ENCODE measurements around the gene NR2F6.
A peak's percentile ranks its signal among the peaks of the same experiment; 100 is the strongest.
"Not testable (repeated sequence)": the region's sequence is repeated elsewhere in the genome, so short reads cannot be mapped to it uniquely, and the experiment has no call there.

NR2F6 gene

GRCh38 chr19:17245535-17245984 is at the start of gene NR2F6:
Gene NR2F6, minus strand, starts transcription at chr19:17245919. Its CDS starts 699 bp downstream, at chr19:17245220.
- DNase-seq (ENCODE audit: low read depth in 2 of 2): no peak

GRCh38 chr19:17294051-17294891 is 48.6 kb upstream of the NR2F6 start:
- DNase-seq (ENCODE audit: low read depth in 2 of 2): no peak

- no peak for DNase-seq (ENCODE audit: low read depth in 2 of 2)
Measured at GRCh38 chr19:17293605-17294004, 47.9 kb upstream of the NR2F6 start.

DNA sequence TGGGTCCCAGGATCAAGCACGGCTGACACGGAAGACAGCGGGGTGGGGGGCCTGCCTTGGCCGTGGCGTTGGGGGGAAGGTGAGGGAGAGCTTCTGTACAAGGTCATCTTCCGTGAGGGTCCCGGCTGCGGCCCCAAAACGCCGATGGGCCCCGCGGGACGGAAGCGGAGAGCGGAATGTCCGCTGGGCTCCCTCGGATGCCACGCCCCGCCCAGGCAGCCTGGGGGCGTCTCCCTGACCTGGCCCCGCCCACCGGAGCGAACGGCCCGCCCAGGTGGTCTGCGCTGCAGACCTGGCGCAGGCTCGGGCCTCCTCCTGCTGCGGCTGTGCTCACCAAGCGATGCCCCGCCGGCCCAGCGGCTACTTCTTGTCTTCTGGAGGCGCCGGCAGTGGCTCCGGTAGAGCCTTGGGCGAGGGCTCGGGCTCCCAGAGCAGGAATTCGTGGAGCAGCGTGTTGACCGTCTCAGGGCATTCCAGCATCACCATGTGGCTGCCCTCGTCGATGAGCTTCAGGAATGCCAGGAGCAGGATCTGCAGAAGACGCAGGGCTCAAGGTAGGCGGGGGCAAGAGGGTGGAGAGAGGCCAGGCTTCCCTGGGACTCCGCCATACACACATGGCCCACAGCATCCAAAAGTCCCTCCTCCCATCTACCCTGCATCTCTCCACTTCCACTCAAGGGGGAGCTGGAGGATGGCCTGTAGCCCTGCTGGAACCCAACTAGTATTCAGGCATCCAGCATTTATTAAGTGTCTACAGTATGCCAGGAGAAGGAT is 46.8 kb upstream of the NR2F6 start:
- DNase-seq (ENCODE audit: low read depth in 2 of 2): peak; percentile 59 to 64

DNA sequence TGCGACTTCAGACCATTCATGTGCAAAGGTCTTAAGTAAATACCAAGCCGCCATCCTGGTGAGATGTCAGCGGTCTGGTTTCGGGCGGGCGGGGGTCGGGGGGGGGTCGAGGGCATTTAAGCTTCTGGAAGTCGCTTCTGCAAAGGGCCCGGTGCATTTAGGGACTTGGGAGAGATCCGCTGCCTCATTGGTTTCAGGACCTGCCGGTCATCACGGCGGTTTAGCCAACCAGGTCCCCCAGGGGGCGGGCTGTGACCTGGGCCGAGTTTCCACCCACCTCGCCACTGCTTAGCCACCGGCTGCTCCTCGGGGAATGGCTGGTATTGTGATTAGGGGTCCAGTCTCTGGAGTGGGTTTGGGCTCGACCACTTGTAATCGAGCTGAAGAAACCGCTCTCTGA is 43.8 kb upstream of the NR2F6 start:
- no peak for DNase-seq (ENCODE audit: low read depth in 2 of 2)

GRCh38 chr19:17286752-17287151 is 41.0 kb upstream of the NR2F6 start:
- no peak for DNase-seq (ENCODE audit: low read depth in 2 of 2)

DNA sequence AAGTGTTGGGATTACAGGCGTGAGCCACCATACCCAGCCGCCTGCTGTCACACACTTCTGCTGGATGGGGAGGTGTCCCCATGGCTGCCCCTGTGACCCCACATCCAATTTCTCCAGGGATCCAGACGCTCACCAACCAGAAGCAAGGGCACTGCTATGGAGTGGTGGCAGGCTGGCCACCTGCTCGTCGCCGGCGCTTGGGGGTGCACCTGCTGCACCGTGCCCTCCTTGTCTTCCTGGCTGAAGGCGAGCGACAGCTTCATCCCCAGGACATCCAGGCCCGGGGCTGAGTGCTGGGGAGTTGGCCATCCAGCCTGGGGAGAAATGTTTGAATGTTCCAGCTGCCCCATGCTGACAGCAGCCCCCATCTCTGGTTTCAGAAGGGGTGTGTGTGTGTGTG is 40.5 kb upstream of the NR2F6 start:
- DNase-seq (ENCODE audit: low read depth in 2 of 2): no peak

- no peak for DNase-seq (ENCODE audit: low read depth in 2 of 2)
Measured at GRCh38 chr19:17285415-17286135, 39.9 kb upstream of the NR2F6 start.

GRCh38 chr19:17283504-17283996 is 37.8 kb upstream of the NR2F6 start:
- DNase-seq (ENCODE audit: low read depth in 2 of 2): no peak

GRCh38 chr19:17282488-17283125 is 36.9 kb upstream of the NR2F6 start:
- peak; percentile 54 to 70 for DNase-seq (ENCODE audit: low read depth in 2 of 2)

DNA sequence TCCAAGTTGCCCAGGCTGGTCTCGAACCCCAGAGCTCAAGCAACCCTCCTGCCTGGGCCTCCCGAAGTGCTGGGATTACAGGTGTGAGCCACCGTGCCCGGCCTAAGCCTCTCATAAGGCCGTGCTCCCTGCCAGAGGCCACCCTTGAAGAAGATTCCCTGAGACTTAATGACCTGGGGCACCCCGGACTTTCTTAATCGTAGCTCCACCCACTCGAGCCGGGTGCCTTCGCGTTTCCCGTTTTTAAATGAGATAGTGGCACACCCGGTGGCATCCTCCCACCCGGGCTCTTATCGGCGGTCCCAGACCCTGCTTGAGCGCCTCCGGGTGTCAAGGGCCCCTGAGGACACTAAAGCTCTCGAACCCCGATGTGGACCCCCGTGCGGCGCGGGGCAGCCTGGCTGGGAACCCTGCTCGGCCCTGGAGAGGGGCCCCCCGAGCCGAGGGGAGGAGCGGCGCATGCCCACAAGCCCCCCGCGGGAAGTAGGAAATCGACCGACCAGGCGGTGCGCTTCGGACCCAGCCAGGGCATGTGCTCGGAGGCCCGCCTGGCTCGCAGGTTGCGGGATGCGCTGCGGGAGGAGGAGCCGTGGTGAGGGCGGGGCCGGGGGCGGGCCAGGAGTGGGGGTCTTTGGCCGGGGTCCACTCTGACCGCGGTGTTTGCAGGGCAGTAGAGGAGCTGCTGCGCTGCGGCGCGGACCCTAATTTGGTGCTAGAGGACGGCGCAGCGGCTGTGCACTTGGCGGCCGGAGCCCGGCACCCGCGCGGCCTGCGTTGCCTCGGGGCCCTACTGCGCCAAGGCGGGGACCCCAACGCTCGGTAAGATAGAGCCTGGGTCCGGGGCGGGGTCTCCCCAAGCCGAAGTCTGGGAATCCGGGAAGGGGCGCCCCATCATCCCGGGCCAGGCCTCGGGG is 35.9 kb upstream of the NR2F6 start, which contains the start of gene ANKLE1:
Gene ANKLE1 (plus strand): TSS at position 511 of the 914 bp plus-strand sequence. CDS start 20 bp downstream, at position 531.
- DNase-seq (ENCODE audit: low read depth in 2 of 2): no peak

GRCh38 chr19:17279436-17279835 is 33.7 kb upstream of the NR2F6 start:
- no peak for DNase-seq (ENCODE audit: low read depth in 2 of 2)

- DNase-seq (ENCODE audit: low read depth in 2 of 2): no peak
Measured at GRCh38 chr19:17275441-17276175, 29.9 kb upstream of the NR2F6 start.

DNA sequence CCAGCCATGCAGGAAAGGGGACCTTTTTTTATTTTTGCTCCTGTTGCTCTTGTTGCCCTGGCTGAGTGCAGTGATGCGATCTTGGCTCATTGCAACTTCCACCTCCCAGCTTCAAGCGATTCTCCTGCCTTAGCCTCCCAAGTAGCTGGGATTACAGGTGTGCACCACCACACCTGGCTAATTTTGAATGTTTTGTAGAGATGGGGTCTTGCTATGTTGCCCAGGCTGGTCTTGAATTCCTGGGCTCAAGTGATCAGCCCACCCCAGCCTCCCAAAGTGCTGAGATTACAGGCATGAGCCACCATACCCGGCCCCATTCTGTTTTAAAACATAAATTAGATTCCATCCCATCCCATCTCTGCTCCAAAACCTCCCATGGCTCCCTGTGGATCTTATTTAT is 29.2 kb upstream of the NR2F6 start:
- DNase-seq (ENCODE audit: low read depth in 2 of 2): not testable (repeated sequence)

- DNase-seq (ENCODE audit: low read depth in 2 of 2): no peak
Measured at GRCh38 chr19:17268754-17269153, 23.0 kb upstream of the NR2F6 start.

- peak; percentile 77 to 80 for DNase-seq (ENCODE audit: low read depth in 2 of 2)
Measured at GRCh38 chr19:17266975-17267788, 21.5 kb upstream of the NR2F6 start, which contains the start of gene BABAM1. Gene BABAM1, plus strand, starts transcription at chr19:17267443. Its CDS starts 1,364 bp downstream, at chr19:17268807.

DNA sequence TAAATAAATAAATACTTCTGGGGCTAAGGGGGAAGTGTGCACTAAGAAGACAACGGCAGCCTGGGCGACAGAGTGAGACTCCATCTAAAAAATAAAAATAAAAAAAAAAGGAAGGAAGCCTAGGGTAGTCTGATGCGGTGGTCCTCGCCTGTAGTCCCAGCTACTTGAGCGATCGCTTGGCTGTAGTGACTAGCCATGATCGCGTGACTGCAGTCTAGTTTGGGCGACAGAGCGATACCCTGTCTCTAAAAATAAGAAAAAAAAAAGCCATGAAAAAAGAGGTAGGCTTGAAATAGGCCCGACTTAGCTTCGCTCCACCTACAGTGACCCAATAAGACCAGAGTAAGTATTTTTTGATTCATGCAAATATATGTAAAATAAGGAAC is 20.9 kb upstream of the NR2F6 start:
- no peak for DNase-seq (ENCODE audit: low read depth in 2 of 2)

- DNase-seq (ENCODE audit: low read depth in 2 of 2): no peak
Measured at GRCh38 chr19:17266026-17266425, 20.3 kb upstream of the NR2F6 start.

DNA sequence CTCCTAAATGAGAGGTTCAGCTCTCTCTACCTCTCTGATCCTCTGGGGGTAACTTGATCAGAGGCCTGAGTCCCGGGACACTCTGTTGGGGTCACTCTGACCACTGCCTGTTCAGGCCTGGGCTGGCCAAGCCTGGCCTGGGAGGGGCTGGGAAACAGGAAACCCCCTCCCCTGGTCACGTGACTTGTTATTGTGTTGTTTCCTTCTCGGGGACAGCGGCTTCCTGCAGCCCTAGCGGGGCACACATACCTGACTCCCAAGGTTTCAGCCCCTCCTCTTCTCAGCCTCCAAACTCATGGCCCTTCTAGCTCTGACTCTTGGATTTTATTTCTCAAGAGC is 18.9 kb upstream of the NR2F6 start, which contains the start of gene USHBP1:
Gene USHBP1 (minus strand): TSS at position 105 of the 339 bp plus-strand sequence. CDS start 446 bp downstream, outside the sequence.
- DNase-seq (ENCODE audit: low read depth in 2 of 2): no peak

Measured in stimulated activated CD8-positive, alpha-beta memory T cell treated with anti-CD3 and anti-CD28 coated beads, Interleukin-7, amount 100 ng/mL, for 1 hour (primary cell).